HG02759 (cell line): ENCODE data around the gene ACVR1.

ENCODE experiments used
- ATAC-seq: cut with Tn5 transposase; IDR thresholded peaks from one replicate; pipeline ENCODE4 v1.9.1; 2021; ENCODE audit warnings: mild to moderate bottlenecking, moderate library complexity; ENCODE audit not compliant: unreplicated experiment

ACVR1 gene

GRCh38 chr2:157800838-157801495 is 75.2 kb downstream of the ACVR1 start:
- no peak for ATAC-seq

- ATAC-seq: no peak
These were observed 83.0 kb downstream of the ACVR1 start for GRCh38 chr2:157793053-157793612.

GRCh38 chr2:157792335-157793052 is 83.6 kb downstream of the ACVR1 start:
- no peak for ATAC-seq

GRCh38 chr2:157790780-157791179 is 85.3 kb downstream of the ACVR1 start:
- no peak for ATAC-seq

GRCh38 chr2:157789933-157790511 is 86.1 kb downstream of the ACVR1 start:
- ATAC-seq: no peak

- ATAC-seq: no peak
These were observed 86.9 kb downstream of the ACVR1 start for GRCh38 chr2:157789256-157789655.

GRCh38 chr2:157788201-157788600 is 87.9 kb downstream of the ACVR1 start:
- no peak for ATAC-seq

GRCh38 chr2:157787364-157787938 is 88.7 kb downstream of the ACVR1 start:
- no peak for ATAC-seq

GRCh38 chr2:157786663-157787363 is 89.3 kb downstream of the ACVR1 start:
- no peak for ATAC-seq

GRCh38 chr2:157785866-157786662 is 90.1 kb downstream of the ACVR1 start:
- ATAC-seq: no peak

GRCh38 chr2:157785200-157785599 is 90.9 kb downstream of the ACVR1 start:
- no peak for ATAC-seq

GRCh38 chr2:157784823-157785175 is 91.3 kb downstream of the ACVR1 start:
- no peak for ATAC-seq

GRCh38 chr2:157784169-157784822 is 91.8 kb downstream of the ACVR1 start:
- no peak for ATAC-seq

GRCh38 chr2:157783245-157783644 is 92.9 kb downstream of the ACVR1 start:
- ATAC-seq: no peak

GRCh38 chr2:157782057-157782845 is 93.9 kb downstream of the ACVR1 start:
- ATAC-seq: no peak

- ATAC-seq: no peak
These were observed 95.9 kb downstream of the ACVR1 start for GRCh38 chr2:157780211-157780610.

GRCh38 chr2:157779794-157780193 is 96.3 kb downstream of the ACVR1 start:
- no peak for ATAC-seq

GRCh38 chr2:157777427-157777826 is 98.7 kb downstream of the ACVR1 start:
- no peak for ATAC-seq

- ATAC-seq: no peak
These were observed 104.9 kb downstream of the ACVR1 start for GRCh38 chr2:157771234-157771633.
